NCI-H2227 (cell line): ENCODE measurements around the gene RCCD1.
"Not testable (repeated sequence)": the region's sequence is repeated elsewhere in the genome, so short reads cannot be mapped to it uniquely, and the experiment has no call there.

ENCODE experiments used
- DNase-seq: peaks from one replicate; lab custom pipeline; 2025; ENCODE audit not compliant: unreplicated experiment; lab: John Stamatoyannopoulos, UW

The RCCD1 gene

GRCh38 chr15:90954712-90955623 is at the start of gene RCCD1:
TSS of gene RCCD1 (plus strand) at chr15:90954884. CDS start at chr15:90956735, 1,851 bp downstream.
- DNase-seq, result peak; percentile 92

- DNase-seq, result no peak
These were observed 49.1 kb upstream of the RCCD1 start for GRCh38 chr15:90905306-90906180.

- DNase-seq, result no peak
These were observed 48.4 kb upstream of the RCCD1 start for GRCh38 chr15:90906181-90906849.

GRCh38 chr15:90907051-90907660 is 47.5 kb upstream of the RCCD1 start:
- no peak for DNase-seq

- no peak for DNase-seq
These were observed 46.7 kb upstream of the RCCD1 start for GRCh38 chr15:90907838-90908507.

- not testable (repeated sequence) for DNase-seq
These were observed 45.2 kb upstream of the RCCD1 start for GRCh38 chr15:90909449-90909848.

GRCh38 chr15:90909976-90910375 is 44.7 kb upstream of the RCCD1 start:
- DNase-seq, result no peak

GRCh38 chr15:90910441-90911301 is 44.0 kb upstream of the RCCD1 start:
- DNase-seq, result no peak

- DNase-seq, result no peak
These were observed 43.4 kb upstream of the RCCD1 start for GRCh38 chr15:90911302-90911623.

GRCh38 chr15:90911906-90912769 is 42.5 kb upstream of the RCCD1 start:
- no peak for DNase-seq

- DNase-seq, result no peak
These were observed 42.0 kb upstream of the RCCD1 start for GRCh38 chr15:90912770-90913075.

- no peak for DNase-seq
These were observed 41.2 kb upstream of the RCCD1 start for GRCh38 chr15:90913398-90913944.

GRCh38 chr15:90914305-90915080 is 40.2 kb upstream of the RCCD1 start:
- DNase-seq, result no peak

GRCh38 chr15:90915216-90915807 is 39.4 kb upstream of the RCCD1 start:
- DNase-seq, result no peak

GRCh38 chr15:90915808-90916440 is 38.8 kb upstream of the RCCD1 start:
- no peak for DNase-seq

- no peak for DNase-seq
These were observed 38.2 kb upstream of the RCCD1 start for GRCh38 chr15:90916461-90916860.

GRCh38 chr15:90917569-90917968 is 37.1 kb upstream of the RCCD1 start:
- DNase-seq, result no peak
